C4-2B (cell line): ENCODE measurements around the gene PMPCA.

Experiments
- ZFX ChIP-seq: fragments of 450-650 bp; IDR thresholded peaks from 2 replicates; pipeline ENCODE4 v1.6.1; 2017
- TF ChIP-seq, protein P1 (sequence below): fragments of 450-650 bp; conservative IDR thresholded peaks from 2 replicates; pipeline ENCODE4 v1.5.1; 2017; ENCODE audit warnings: mild to moderate bottlenecking

DNA sequence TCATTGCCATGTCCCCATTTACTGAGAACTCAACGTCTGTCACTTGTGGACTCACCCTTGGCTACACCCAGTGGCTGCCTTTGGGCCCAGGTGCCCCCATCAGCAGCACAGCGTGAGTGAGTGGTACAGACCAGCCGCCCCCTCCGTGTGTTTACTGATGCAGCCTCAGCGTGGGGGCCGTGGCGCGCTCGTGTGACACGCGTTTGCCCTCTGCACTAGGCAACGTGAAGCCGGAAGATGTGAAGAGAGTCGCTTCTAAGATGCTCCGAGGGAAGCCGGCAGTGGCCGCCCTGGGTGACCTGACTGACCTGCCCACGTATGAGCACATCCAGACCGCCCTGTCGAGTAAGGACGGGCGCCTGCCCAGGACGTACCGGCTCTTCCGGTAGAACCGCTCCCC is 12.4 kb downstream of the PMPCA start:
- TF ChIP-seq, protein P1, sequence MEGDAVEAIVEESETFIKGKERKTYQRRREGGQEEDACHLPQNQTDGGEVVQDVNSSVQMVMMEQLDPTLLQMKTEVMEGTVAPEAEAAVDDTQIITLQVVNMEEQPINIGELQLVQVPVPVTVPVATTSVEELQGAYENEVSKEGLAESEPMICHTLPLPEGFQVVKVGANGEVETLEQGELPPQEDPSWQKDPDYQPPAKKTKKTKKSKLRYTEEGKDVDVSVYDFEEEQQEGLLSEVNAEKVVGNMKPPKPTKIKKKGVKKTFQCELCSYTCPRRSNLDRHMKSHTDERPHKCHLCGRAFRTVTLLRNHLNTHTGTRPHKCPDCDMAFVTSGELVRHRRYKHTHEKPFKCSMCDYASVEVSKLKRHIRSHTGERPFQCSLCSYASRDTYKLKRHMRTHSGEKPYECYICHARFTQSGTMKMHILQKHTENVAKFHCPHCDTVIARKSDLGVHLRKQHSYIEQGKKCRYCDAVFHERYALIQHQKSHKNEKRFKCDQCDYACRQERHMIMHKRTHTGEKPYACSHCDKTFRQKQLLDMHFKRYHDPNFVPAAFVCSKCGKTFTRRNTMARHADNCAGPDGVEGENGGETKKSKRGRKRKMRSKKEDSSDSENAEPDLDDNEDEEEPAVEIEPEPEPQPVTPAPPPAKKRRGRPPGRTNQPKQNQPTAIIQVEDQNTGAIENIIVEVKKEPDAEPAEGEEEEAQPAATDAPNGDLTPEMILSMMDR: no peak
- no peak for TF ChIP-seq ZFX
